Tibial artery (tissue), 4 donors: Measurements from ENCODE around the gene TTC24.
"Not testable (repeated sequence)": the region's sequence is repeated elsewhere in the genome, so short reads cannot be mapped to it uniquely, and the experiment has no call there.

Experiments used
- DNase-seq, 2 donors: peaks; one replicate each; pipeline ENCODE4 v3.0.0-alpha.2; 2019
- H3K27ac ChIP-seq, 2 donors: fragments of 200-600 bp; sonication (generic) in 1 of 2; 1 replicate in 1 of 2; 2 replicates in 1 of 2; pipeline ENCODE4 v1.5.1; 2018 to 2019; ENCODE audit warnings: mild to moderate bottlenecking in 1 of 2
- H3K27me3 ChIP-seq, 2 donors: fragments of 200-600 bp; sonication (generic) in 1 of 2; one replicate each; pipeline versions ENCODE4 v1.5.1 to v1.6.0; 2016 to 2019
- H3K36me3 ChIP-seq, 3 donors: fragments of 200-600 bp; sonication (generic) in 2 of 3; one replicate each; pipeline ENCODE4 v1.5.1; 2016 to 2019; ENCODE audit warnings: mild to moderate bottlenecking in 2 of 3
- H3K4me1 ChIP-seq, 4 donors: fragments of 200-600 bp; sonication (generic) in 2 of 4; 1 replicate in 3 of 4; 2 replicates in 1 of 4; pipeline ENCODE4 v1.5.1; 2016 to 2019
- H3K4me3 ChIP-seq, 2 donors: fragments of 200-600 bp; sonication (generic) in 1 of 2; 1 replicate in 1 of 2; 2 replicates in 1 of 2; pipeline ENCODE4 v1.5.1; 2018 to 2019; ENCODE audit warnings: mild to moderate bottlenecking in 2 of 2
- H3K9me3 ChIP-seq, 3 donors: fragments of 200-600 bp; sonication (generic) in 1 of 3; one replicate each; pipeline ENCODE4 v1.5.1; 2016 to 2019
- CTCF ChIP-seq, 2 experiments: fragments of 200-600 bp in 1 of 2; fragments of 450-650 bp in 1 of 2; IDR thresholded peaks; one replicate each; pipeline ENCODE4 v1.5.1; 2017 to 2019; ENCODE audit warnings: antibody characterized with exemption in 2 of 2, mild to moderate bottlenecking in 1 of 2, moderate library complexity in 1 of 2
- intact Hi-C: fragments of 100-400 bp; cut with DNase I; formaldehyde crosslinking; loops from one replicate; pipeline ENCODE4 v1.15.0; 2023; ENCODE audit warnings: low total_unique reads

The TTC24 gene

GRCh38 chr1:156601892-156602291, 22.4 kb downstream of the TTC24 start:
- H3K36me3 ChIP-seq, result peaks cover 3 to 23% (median 18%) of the 10 kb centered on the region in 3 donors
- peaks cover 0 to 15% (median 15%) of the 10 kb centered on the region in 4 donors for H3K4me1 ChIP-seq
- no peak for DNase-seq
- H3K9me3 ChIP-seq, result no peaks in the 10 kb centered on the region
- no peaks in the 10 kb centered on the region for H3K27me3 ChIP-seq
- peak overlapping the region; percentile 68 to 85 for H3K27ac ChIP-seq
- intact Hi-C loops, result no loop called here
- TF ChIP-seq CTCF (IDR thresholded peaks at IDR 0.05), result no peak
- H3K4me3 ChIP-seq, result peak overlapping the region; percentile 60 to 69

GRCh38 chr1:156602557-156602993, 23.1 kb downstream of the TTC24 start:
- no peaks in the 10 kb centered on the region for H3K9me3 ChIP-seq
- no peaks in the 10 kb centered on the region for H3K27me3 ChIP-seq
- H3K4me3 ChIP-seq, result no peak overlapping the region
- H3K36me3 ChIP-seq, result peaks cover 0 to 16% (median 11%) of the 10 kb centered on the region in 3 donors
- no peak for TF ChIP-seq CTCF (IDR thresholded peaks at IDR 0.05)
- H3K27ac ChIP-seq, result no peak overlapping the region
- DNase-seq, result no peak
- intact Hi-C loops, result no loop called here
- H3K4me1 ChIP-seq, result peaks cover 0 to 15% (median 15%) of the 10 kb centered on the region in 4 donors

- H3K27ac ChIP-seq, H3K36me3 ChIP-seq, H3K27me3 ChIP-seq, DNase-seq, H3K9me3 ChIP-seq, H3K4me3 ChIP-seq, H3K4me1 ChIP-seq: not testable (repeated sequence)
- intact Hi-C loops, result loop anchor here (5.0 kb wide), 2 partner anchors 155 to 220 kb away; no protein-coding TSS in a partner anchor
Observed at GRCh38 chr1:156607344-156607743, 27.8 kb downstream of the TTC24 start.

GRCh38 chr1:156608036-156608674, 28.6 kb downstream of the TTC24 start:
- Histone ChIP-seq H3K4me1 (peaks cover 0 to 6% (median 0%) of the 10 kb centered on the region in 4 donors), H3K36me3 (no peaks in the 10 kb centered on the region), H3K9me3 (no peaks in the 10 kb centered on the region), H3K4me3 (no peak overlapping the region), H3K27me3 (no peaks in the 10 kb centered on the region), H3K27ac (peak overlapping the region in 1 of 2 donors; percentile 14)
- peak; percentile 83 to 89 for TF ChIP-seq CTCF (IDR thresholded peaks at IDR 0.05)
- intact Hi-C loops, result loop anchor here (5.0 kb wide), 2 partner anchors 156 to 221 kb away; no protein-coding TSS in a partner anchor
- DNase-seq, result no peak

GRCh38 chr1:156608981-156609380, 29.5 kb downstream of the TTC24 start:
- H3K4me3 ChIP-seq, result no peak overlapping the region
- no peaks in the 10 kb centered on the region for H3K27me3 ChIP-seq
- H3K36me3 ChIP-seq, result no peaks in the 10 kb centered on the region
- peak in 1 of 2 experiments; percentile 12 for TF ChIP-seq CTCF (IDR thresholded peaks at IDR 0.05)
- intact Hi-C loops, result loop anchor here (5.0 kb wide), 2 partner anchors 157 to 222 kb away; no protein-coding TSS in a partner anchor
- no peak overlapping the region for H3K27ac ChIP-seq
- no peaks in the 10 kb centered on the region for H3K9me3 ChIP-seq
- no peak for DNase-seq
- H3K4me1 ChIP-seq, result peaks cover 0 to 6% (median 0%) of the 10 kb centered on the region in 4 donors

GRCh38 chr1:156610072-156610471, 30.5 kb downstream of the TTC24 start:
- H3K4me1 ChIP-seq, result peaks cover 0 to 16% (median 3%) of the 10 kb centered on the region in 4 donors
- DNase-seq, H3K36me3 ChIP-seq, H3K27me3 ChIP-seq, H3K9me3 ChIP-seq, intact Hi-C loops, H3K4me3 ChIP-seq, H3K27ac ChIP-seq: not testable (repeated sequence)
